ENCODE results near the gene CCL8.

The CCL8 gene

GRCh38 chr17:34364751-34365150, 45.5 kb downstream of the CCL8 start:
- TF ChIP-seq EZH2phosphoT487 (IDR thresholded peaks at IDR 0.05; ENCODE audit: borderline replicate concordance): no peak
- TF ChIP-seq CTCF (conservative IDR thresholded peaks at IDR 0.05; ENCODE audit: low read length): no peak
- H3K4me1 ChIP-seq (ENCODE audit: insufficient read depth, low read length, poor library complexity, severe bottlenecking): peaks cover 97% of the 10 kb centered on the region
- H3K4me2 ChIP-seq (ENCODE audit: low read depth, low read length, poor library complexity, severe bottlenecking): peak overlapping the region; percentile 79

DNA sequence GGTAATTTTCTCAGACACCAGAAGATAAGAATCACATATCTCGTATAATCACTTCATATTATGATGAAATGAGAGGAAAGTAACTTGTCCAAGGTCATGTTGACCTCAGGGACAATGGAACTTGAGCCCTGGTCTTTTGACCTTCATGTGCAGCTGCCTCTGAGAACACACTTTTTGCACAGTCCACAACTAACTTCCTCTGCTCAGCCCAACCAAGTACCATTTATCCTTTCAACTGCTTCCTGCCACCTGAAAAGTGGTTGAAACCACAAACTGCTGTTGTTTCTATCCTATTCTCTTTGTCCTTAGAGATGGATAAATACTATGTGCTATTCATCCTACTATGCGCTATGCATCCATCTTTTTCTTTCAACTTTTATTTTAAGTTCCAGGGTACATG, 46.1 kb downstream of the CCL8 start:
- no peaks in the 10 kb centered on the region for H3K27me3 ChIP-seq (ENCODE audit: insufficient read depth, low read length, poor library complexity, severe bottlenecking)
- no peak for TF ChIP-seq CTCF (conservative IDR thresholded peaks at IDR 0.05; ENCODE audit: low read length)
- peak overlapping the region; percentile 79 for H3K4me2 ChIP-seq (ENCODE audit: low read depth, low read length, poor library complexity, severe bottlenecking)
- H3K9me3 ChIP-seq (ENCODE audit: insufficient read depth, low read depth, low read length): no peaks in the 10 kb centered on the region
- H3K4me1 ChIP-seq (ENCODE audit: insufficient read depth, low read length, poor library complexity, severe bottlenecking): peaks cover 97% of the 10 kb centered on the region
- peak overlapping the region; percentile 81 for H3K9ac ChIP-seq (ENCODE audit: low read depth, low read length, poor library complexity, severe bottlenecking)
- no peaks in the 10 kb centered on the region for H3K36me3 ChIP-seq (ENCODE audit: insufficient read depth, low read length)
- peaks cover 11% of the 10 kb centered on the region for H3F3A ChIP-seq (ENCODE audit: low read depth)
- no peaks in the 10 kb centered on the region for H4K20me1 ChIP-seq (ENCODE audit: insufficient read depth, low read length, poor library complexity, severe bottlenecking)
- no peak overlapping the region for H2AFZ ChIP-seq (ENCODE audit: low read length)
- peak overlapping the region; percentile 63 for H3K4me3 ChIP-seq (ENCODE audit: low read length, poor library complexity, severe bottlenecking)
- H3K79me2 ChIP-seq (ENCODE audit: insufficient read depth, low read length): no peaks in the 10 kb centered on the region
- H3K9me2 ChIP-seq (replicated peaks; ENCODE audit: low read depth, low read length): no peaks in the 10 kb centered on the region

More at GRCh38 chr17:34364751-34365150, 45.5 kb downstream of the CCL8 start:
- H3K27me3 ChIP-seq (ENCODE audit: insufficient read depth, low read length, poor library complexity, severe bottlenecking): no peaks in the 10 kb centered on the region
- no peaks in the 10 kb centered on the region for H3K9me3 ChIP-seq (ENCODE audit: insufficient read depth, low read depth, low read length)
- H2AFZ ChIP-seq (ENCODE audit: low read length): no peak overlapping the region
- H3K4me3 ChIP-seq (ENCODE audit: low read length, poor library complexity, severe bottlenecking): peak overlapping the region; percentile 63
- H3K79me2 ChIP-seq (ENCODE audit: insufficient read depth, low read length): no peaks in the 10 kb centered on the region
- H3K9ac ChIP-seq (ENCODE audit: low read depth, low read length, poor library complexity, severe bottlenecking): peak overlapping the region; percentile 81
- peaks cover 11% of the 10 kb centered on the region for H3F3A ChIP-seq (ENCODE audit: low read depth)
- no peaks in the 10 kb centered on the region for H3K36me3 ChIP-seq (ENCODE audit: insufficient read depth, low read length)
- H4K20me1 ChIP-seq (ENCODE audit: insufficient read depth, low read length, poor library complexity, severe bottlenecking): no peaks in the 10 kb centered on the region
- H3K9me2 ChIP-seq (replicated peaks; ENCODE audit: low read depth, low read length): no peaks in the 10 kb centered on the region

- Histone ChIP-seq H4K20me1 (ENCODE audit: insufficient read depth, low read length, poor library complexity, severe bottlenecking) (no peaks in the 10 kb centered on the region), H3K9me3 (ENCODE audit: insufficient read depth, low read depth, low read length) (no peaks in the 10 kb centered on the region), H3K9ac (ENCODE audit: low read depth, low read length, poor library complexity, severe bottlenecking) (peak overlapping the region; percentile 81), H3K36me3 (ENCODE audit: insufficient read depth, low read length) (no peaks in the 10 kb centered on the region), H3K4me2 (ENCODE audit: low read depth, low read length, poor library complexity, severe bottlenecking) (peak overlapping the region; percentile 79), H2AFZ (ENCODE audit: low read length) (no peak overlapping the region), H3K27me3 (ENCODE audit: insufficient read depth, low read length, poor library complexity, severe bottlenecking) (no peaks in the 10 kb centered on the region), H3K9me2 (replicated peaks; ENCODE audit: low read depth, low read length) (no peaks in the 10 kb centered on the region), H3K4me3 (ENCODE audit: low read length, poor library complexity, severe bottlenecking) (peak overlapping the region; percentile 63), H3K4me1 (ENCODE audit: insufficient read depth, low read length, poor library complexity, severe bottlenecking) (peaks cover 97% of the 10 kb centered on the region), H3K79me2 (ENCODE audit: insufficient read depth, low read length) (no peaks in the 10 kb centered on the region), H3F3A (ENCODE audit: low read depth) (peaks cover 15% of the 10 kb centered on the region)
- TF ChIP-seq CTCF (conservative IDR thresholded peaks at IDR 0.05; ENCODE audit: low read length): no peak
- TF ChIP-seq EZH2phosphoT487 (IDR thresholded peaks at IDR 0.05; ENCODE audit: borderline replicate concordance): no peak
These were observed 46.8 kb downstream of the CCL8 start for GRCh38 chr17:34366010-34366409.

Measured in Loucy (cell line).